K562 (cell line): ENCODE data around the gene MVD. TPM values are rescaled to one million over a fixed set of nuclear protein-coding genes. Genes with fewer than 3 reads are reported as not detected.

ENCODE experiments used
- ATAC-seq: fragments of 200-7000 bp; cut with Tn5 transposase; 3 replicates; pipeline ENCODE4 v1.9.1; 2020; ENCODE audit warnings: moderate library complexity
- BruUV-seq: library from RNA; stranded (reverse); fragments of 400-500 nt; replicated peaks from 2 replicates; lab custom pipeline; 2021; lab: Mats Ljungman, UMichigan
- CTCF ChIA-PET: fragments of 300-600 bp; formaldehyde crosslinking; extraction: SDS; loops from one replicate; lab custom pipeline; 2021; ENCODE audit warnings: low intra/inter-chr PET ratio; lab: Yijun Ruan, JAX
- POLR2A ChIA-PET: fragments of 300-600, 350-650 bp; sonication (Branson Sonifier 250); formaldehyde crosslinking; extraction: SDS; loops from one replicate; lab custom pipeline; 2021; ENCODE audit warnings: antibody characterized with exemption, inconsistent platforms; lab: Yijun Ruan, JAX
- DNase-seq, 4 experiments: peaks; one replicate each; pipeline versions ENCODE4 v3.0.0 to v3.0.0-alpha.2; 2011 to 2018; ENCODE audit warnings: low spot score in 3 of 4, mixed read lengths in 3 of 4; ENCODE audit errors: extremely low read depth in 1 of 4
- FAIRE-seq: peaks from 2 replicates; lab custom pipeline; 2011; peaks lifted over from hg19 to GRCh38; lab: Jason Lieb, UNC
- H2AFZ ChIP-seq: 2 replicates; pipeline ENCODE4 v1.6.0; 2011; ENCODE audit warnings: low read depth, low read length, control low read depth, inconsistent platforms
- H3K27ac ChIP-seq: fragments of 200-600 bp; 3 replicates; pipeline ENCODE4 v1.8.0; 2011; ENCODE audit warnings: low read depth, mild to moderate bottlenecking, control low read depth, inconsistent platforms, low read length, moderate library complexity, mixed read lengths; ENCODE audit errors: extremely low read depth
- H3K27me3 ChIP-seq, 2 experiments: fragments of 300-600 bp in 1 of 2; 2 replicates in 1 of 2; 3 replicates in 1 of 2; pipeline versions ENCODE4 v1.6.0 to v1.8.0; 2011; ENCODE audit warnings: inconsistent platforms in 2 of 2, low read length in 2 of 2, mild to moderate bottlenecking in 1 of 2, mixed read lengths in 1 of 2, moderate library complexity in 1 of 2; ENCODE audit not compliant: control insufficient read depth in 2 of 2, insufficient read depth in 2 of 2
- H3K36me3 ChIP-seq: fragments of 300-600 bp; 3 replicates; pipeline ENCODE4 v1.8.0; 2011; ENCODE audit warnings: mild to moderate bottlenecking, low read length, inconsistent platforms; ENCODE audit not compliant: control insufficient read depth, insufficient read depth
- H3K4me1 ChIP-seq, 2 experiments: fragments of 200-600 bp in 1 of 2; replicated peaks in 1 of 2; 2 replicates in 1 of 2; 3 replicates in 1 of 2; pipeline versions ENCODE4 v1.5.1 to v1.8.0; 2011; ENCODE audit warnings: inconsistent platforms in 2 of 2, low read length in 2 of 2, mild to moderate bottlenecking in 1 of 2, mixed read lengths in 1 of 2, moderate library complexity in 1 of 2; ENCODE audit not compliant: control insufficient read depth in 2 of 2, insufficient read depth in 2 of 2
- H3K4me2 ChIP-seq: 2 replicates; pipeline ENCODE4 v1.6.1; 2011; ENCODE audit warnings: low read length, control low read depth, inconsistent platforms, mixed read lengths; ENCODE audit not compliant: insufficient read depth
- H3K4me3 ChIP-seq: fragments of 200-600 bp; sonication (generic), shearing (Covaris generic); 2 replicates; pipeline ENCODE4 v1.5.1; 2016; ENCODE audit warnings: control low read depth, inconsistent platforms
- H3K79me2 ChIP-seq: fragments of 200-600 bp; 3 replicates; pipeline ENCODE4 v1.8.0; 2011; ENCODE audit warnings: low read length, inconsistent platforms; ENCODE audit not compliant: control insufficient read depth, insufficient read depth
- H3K9ac ChIP-seq, 2 experiments: 2 replicates each; pipeline versions ENCODE4 v1.6.0 to v1.6.1; 2011; ENCODE audit warnings: low read depth in 2 of 2, low read length in 2 of 2, control low read depth in 1 of 2, inconsistent platforms in 1 of 2, mild to moderate bottlenecking in 1 of 2, mixed read lengths in 1 of 2; ENCODE audit not compliant: insufficient read depth in 1 of 2
- H3K9me1 ChIP-seq: one replicate; pipeline ENCODE4 v1.6.0; 2011; ENCODE audit warnings: inconsistent platforms, mild to moderate bottlenecking, low read length, moderate library complexity; ENCODE audit not compliant: control insufficient read depth, insufficient read depth
- H3K9me3 ChIP-seq: replicated peaks from 2 replicates; pipeline ENCODE4 v1.5.1; 2011; ENCODE audit warnings: low read depth, low read length, inconsistent platforms; ENCODE audit not compliant: control insufficient read depth, insufficient read depth
- H4K20me1 ChIP-seq: replicated peaks from 2 replicates; pipeline ENCODE4 v1.6.1; 2011; ENCODE audit warnings: low read length, inconsistent platforms, mixed read lengths; ENCODE audit not compliant: control insufficient read depth, insufficient read depth
- CHD1 ChIP-seq: fragments of 200-600 bp; sonication (generic); IDR thresholded peaks from one replicate; pipeline ENCODE4 v1.6.1; 2012; ENCODE audit warnings: mild to moderate bottlenecking, moderate library complexity, low read length, inconsistent platforms
- ERF ChIP-seq: fragments of 450-650 bp; formaldehyde crosslinking; IDR thresholded peaks from 2 replicates; pipeline ENCODE4 v1.4.0; 2020; ENCODE audit warnings: mild to moderate bottlenecking, mixed read lengths
- KDM1A ChIP-seq, 2 experiments: fragments of 450-650 bp; IDR thresholded peaks; 2 replicates each; pipeline ENCODE4 v1.6.1; 2016; ENCODE audit warnings: mild to moderate bottlenecking in 2 of 2
- KLF13 ChIP-seq: fragments of 450-650 bp; IDR thresholded peaks from 2 replicates; pipeline ENCODE4 v1.6.1; 2016; ENCODE audit warnings: missing genetic modification characterization, low read depth, mild to moderate bottlenecking, missing compliant biosample characterization, moderate library complexity, borderline replicate concordance
- RBM15 ChIP-seq: fragments of 200-400 bp; formaldehyde crosslinking; IDR thresholded peaks from 2 replicates; pipeline ENCODE4 v1.6.1; 2018; ENCODE audit warnings: mild to moderate bottlenecking, low read length, moderate library complexity; ENCODE audit not compliant: insufficient read depth
- ZNF121 ChIP-seq: sonication (generic); formaldehyde crosslinking; conservative IDR thresholded peaks from 2 replicates; pipeline ENCODE4 v1.8.0; 2022; ENCODE audit warnings: missing genetic modification reagents
- ZNF146 ChIP-seq: IDR thresholded peaks from one replicate; pipeline ENCODE4 v1.6.1; 2018; ENCODE audit warnings: missing compliant biosample characterization; ENCODE audit not compliant: unreplicated experiment
- ZNF444 ChIP-seq: fragments of 250-450 bp; sonication (Bioruptor Pico); IDR thresholded peaks from 2 replicates; pipeline ENCODE4 v1.4.0; 2020; ENCODE audit warnings: mild to moderate bottlenecking, moderate library complexity
- WGBS: fragments of 100-300 bp; shearing (Covaris generic); methylation state at CpG from one replicate; pipeline ENCODE4 v1.1.6; 2016; ENCODE audit warnings: low coverage, mixed read lengths; ENCODE audit not compliant: insufficient coverage; ENCODE audit errors: missing lambda C conversion rate; 5-methylcytosine and 5-hydroxymethylcytosine counted together
- in situ Hi-C: fragments of 300-500 bp; cut with MboI; formaldehyde crosslinking; loops from 4 replicates; pipeline ENCODE4 v1.15.0; 2018; ENCODE audit warnings: inconsistent platforms, mixed read lengths
- intact Hi-C: fragments of 100-400 bp; cut with micrococcal nuclease; formaldehyde crosslinking; loops from 2 replicates; pipeline ENCODE4 v1.14.2; 2022
- polyA plus RNA-seq, 8 experiments: library from polyadenylated mRNA; depleted of rRNA in 4 of 8; stranded (reverse) in 5 of 8; unstranded in 3 of 8; fragments of >200 nt; fragmentation: Nextera tagmentation in 2 of 8; fragmentation: Illumina TruSeq in 1 of 8; extraction: Ambion mirVana in 2 of 8; extraction: Trizol in 1 of 8; gene quantifications; 2 replicates each; pipeline versions ENCODE4 v1.2.1 to v1.2.3, GENCODE V29; 2011 to 2014; ENCODE audit warnings: inconsistent platforms in 1 of 8, missing spikeins in 1 of 8
- total RNA-seq, 7 experiments: library from RNA; depleted of rRNA in 6 of 7; stranded (reverse); fragments of >200 nt in 6 of 7; fragmentation: Illumina TruSeq in 2 of 7; extraction: Trizol in 2 of 7; gene quantifications; 2 replicates each; pipeline versions ENCODE4 v1.2.1 to v1.2.3, GENCODE V29; 2011 to 2021; ENCODE audit warnings: low replicate concordance in 1 of 7
- TF ChIP-seq, protein P1 (sequence below): fragments of 250-450 bp; sonication (Bioruptor Pico); IDR thresholded peaks from 2 replicates; pipeline ENCODE4 v1.5.0; 2021
- TF ChIP-seq, protein P2 (sequence below): IDR thresholded peaks from 2 replicates; pipeline ENCODE4 v1.6.1; 2011; ENCODE audit not compliant: insufficient read length; ENCODE audit errors: extremely low read depth
- TF ChIP-seq, protein P3 (sequence below): fragments of 450-650 bp; formaldehyde crosslinking; IDR thresholded peaks from 2 replicates; pipeline ENCODE4 v1.4.0; 2022; ENCODE audit warnings: mild to moderate bottlenecking, moderate library complexity
- TF ChIP-seq, protein P4 (sequence below): fragments of 250-450 bp; sonication (Bioruptor Pico); IDR thresholded peaks from 2 replicates; pipeline ENCODE4 v1.9.0; 2021; ENCODE audit warnings: mild to moderate bottlenecking, inconsistent platforms
- TF ChIP-seq, protein P5 (sequence below): sonication (generic); formaldehyde crosslinking; IDR thresholded peaks from 2 replicates; pipeline ENCODE4 v1.8.1; 2023; ENCODE audit warnings: mild to moderate bottlenecking, missing genetic modification reagents

The MVD gene
- total and polyA plus RNA-seq, 9 of the 15 experiments (the other 6 are each of a cell fraction or from before 2014, with no cell fraction given) = 12.2 to 141 (median 45.3) TPM

DNA sequence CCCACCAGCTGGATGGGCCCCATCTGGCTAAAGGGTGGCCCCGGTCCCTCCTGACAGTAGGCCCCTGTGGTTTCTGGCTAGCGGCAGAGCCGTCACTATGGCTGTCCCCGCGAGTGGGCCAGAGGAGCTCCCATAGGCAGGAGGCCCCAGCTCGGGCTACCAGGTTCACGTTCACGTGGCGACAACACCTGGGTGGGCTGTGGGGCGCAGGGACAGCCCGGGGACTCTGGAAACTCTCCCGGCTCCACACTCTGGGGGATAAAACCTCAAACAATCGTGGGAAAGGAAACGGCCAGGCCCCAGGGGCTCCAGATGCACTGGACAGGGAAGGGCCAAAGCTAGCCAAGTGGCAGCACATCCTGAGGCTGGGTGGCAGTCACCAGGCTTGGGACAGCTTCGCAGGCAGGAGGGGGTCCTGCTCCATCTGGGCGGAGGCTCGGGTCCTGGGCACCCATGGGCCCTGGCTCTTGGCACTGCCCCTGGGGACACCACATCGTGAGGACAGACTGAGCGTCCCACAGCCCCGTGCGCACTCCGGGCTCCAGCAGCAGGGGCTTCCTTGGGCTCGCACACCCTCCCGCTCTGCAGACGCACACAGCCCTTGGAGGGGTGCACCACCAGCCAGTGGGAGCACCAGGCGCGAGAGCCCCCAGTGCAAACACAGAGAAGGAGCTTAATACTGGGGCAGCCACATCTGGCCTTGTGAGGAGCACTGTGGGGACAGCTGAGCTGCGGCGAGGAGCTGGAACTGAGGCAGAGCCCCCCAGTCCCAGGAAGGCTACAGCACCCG is 38.9 kb upstream of the MVD start:
- no peak for FAIRE-seq
- Histone ChIP-seq H3K27me3 (no peaks in the 10 kb centered on the region), H3K9me3 (no peaks in the 10 kb centered on the region), H3K4me2 (no peak overlapping the region), H3K36me3 (peaks cover 67% of the 10 kb centered on the region; the same call in 1 of the 3 replicates), H3K4me1 (peaks cover 16 to 89% of the 10 kb centered on the region in 2 experiments), H3K4me3 (no peak overlapping the region), H3K9me1 (peaks cover 3% of the 10 kb centered on the region), H4K20me1 (peaks cover 11% of the 10 kb centered on the region; the same call in 1 of the 2 replicates), H3K79me2 (peaks cover 56% of the 10 kb centered on the region), H3K27ac (peak overlapping the region; percentile 71; the same call in 1 of the 3 replicates), H3K9ac (peak overlapping the region in 1 of 2 experiments; percentile 88; a peak in 2 of 4 replicates), H2AFZ (no peak overlapping the region)
- ChIA-PET POLR2A (interaction anchor here (0.6 to 0.9 kb wide), 6 partner anchors 9 to 106 kb away, joined by 3 to 4 read pairs (median 4); no protein-coding TSS in a partner anchor), CTCF (interaction anchor here (0.6 kb wide), 1 partner anchor 36 kb away, joined by 3 read pairs; no protein-coding TSS in a partner anchor)
- in situ Hi-C loops = no loop called here
- no peak for ATAC-seq
- WGBS = 79% methylated on average over 30 of the region's 30 CpGs
- no TSS peak for BruUV-seq
- intact Hi-C loops = no loop called here
- DNase-seq = no peak
- TF ChIP-seq KLF13 (tag) (no peak), ZNF146 (no peak), RBM15 (no peak), ERF (CRISPR knock-in tag) (no peak), ZNF444 (CRISPR knock-in tag) (no peak), ZNF121 (CRISPR knock-in tag) (no peak), CHD1 (peak; percentile 35), KDM1A (IDR thresholded peaks at IDR 0.05) (no peak)
- TF ChIP-seq, protein P1, sequence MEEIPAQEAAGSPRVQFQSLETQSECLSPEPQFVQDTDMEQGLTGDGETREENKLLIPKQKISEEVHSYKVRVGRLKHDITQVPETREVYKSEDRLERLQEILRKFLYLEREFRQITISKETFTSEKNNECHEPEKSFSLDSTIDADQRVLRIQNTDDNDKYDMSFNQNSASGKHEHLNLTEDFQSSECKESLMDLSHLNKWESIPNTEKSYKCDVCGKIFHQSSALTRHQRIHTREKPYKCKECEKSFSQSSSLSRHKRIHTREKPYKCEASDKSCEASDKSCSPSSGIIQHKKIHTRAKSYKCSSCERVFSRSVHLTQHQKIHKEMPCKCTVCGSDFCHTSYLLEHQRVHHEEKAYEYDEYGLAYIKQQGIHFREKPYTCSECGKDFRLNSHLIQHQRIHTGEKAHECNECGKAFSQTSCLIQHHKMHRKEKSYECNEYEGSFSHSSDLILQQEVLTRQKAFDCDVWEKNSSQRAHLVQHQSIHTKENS (CRISPR knock-in tag) = no peak
- TF ChIP-seq, protein P2, sequence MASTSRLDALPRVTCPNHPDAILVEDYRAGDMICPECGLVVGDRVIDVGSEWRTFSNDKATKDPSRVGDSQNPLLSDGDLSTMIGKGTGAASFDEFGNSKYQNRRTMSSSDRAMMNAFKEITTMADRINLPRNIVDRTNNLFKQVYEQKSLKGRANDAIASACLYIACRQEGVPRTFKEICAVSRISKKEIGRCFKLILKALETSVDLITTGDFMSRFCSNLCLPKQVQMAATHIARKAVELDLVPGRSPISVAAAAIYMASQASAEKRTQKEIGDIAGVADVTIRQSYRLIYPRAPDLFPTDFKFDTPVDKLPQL = no peak
- TF ChIP-seq, protein P3, sequence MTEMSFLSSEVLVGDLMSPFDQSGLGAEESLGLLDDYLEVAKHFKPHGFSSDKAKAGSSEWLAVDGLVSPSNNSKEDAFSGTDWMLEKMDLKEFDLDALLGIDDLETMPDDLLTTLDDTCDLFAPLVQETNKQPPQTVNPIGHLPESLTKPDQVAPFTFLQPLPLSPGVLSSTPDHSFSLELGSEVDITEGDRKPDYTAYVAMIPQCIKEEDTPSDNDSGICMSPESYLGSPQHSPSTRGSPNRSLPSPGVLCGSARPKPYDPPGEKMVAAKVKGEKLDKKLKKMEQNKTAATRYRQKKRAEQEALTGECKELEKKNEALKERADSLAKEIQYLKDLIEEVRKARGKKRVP (CRISPR knock-in tag) = no peak
- TF ChIP-seq, protein P4, sequence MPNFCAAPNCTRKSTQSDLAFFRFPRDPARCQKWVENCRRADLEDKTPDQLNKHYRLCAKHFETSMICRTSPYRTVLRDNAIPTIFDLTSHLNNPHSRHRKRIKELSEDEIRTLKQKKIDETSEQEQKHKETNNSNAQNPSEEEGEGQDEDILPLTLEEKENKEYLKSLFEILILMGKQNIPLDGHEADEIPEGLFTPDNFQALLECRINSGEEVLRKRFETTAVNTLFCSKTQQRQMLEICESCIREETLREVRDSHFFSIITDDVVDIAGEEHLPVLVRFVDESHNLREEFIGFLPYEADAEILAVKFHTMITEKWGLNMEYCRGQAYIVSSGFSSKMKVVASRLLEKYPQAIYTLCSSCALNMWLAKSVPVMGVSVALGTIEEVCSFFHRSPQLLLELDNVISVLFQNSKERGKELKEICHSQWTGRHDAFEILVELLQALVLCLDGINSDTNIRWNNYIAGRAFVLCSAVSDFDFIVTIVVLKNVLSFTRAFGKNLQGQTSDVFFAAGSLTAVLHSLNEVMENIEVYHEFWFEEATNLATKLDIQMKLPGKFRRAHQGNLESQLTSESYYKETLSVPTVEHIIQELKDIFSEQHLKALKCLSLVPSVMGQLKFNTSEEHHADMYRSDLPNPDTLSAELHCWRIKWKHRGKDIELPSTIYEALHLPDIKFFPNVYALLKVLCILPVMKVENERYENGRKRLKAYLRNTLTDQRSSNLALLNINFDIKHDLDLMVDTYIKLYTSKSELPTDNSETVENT = 0 out of 2 replicates have a peak, but pooled peaks have one; percentile 8
- TF ChIP-seq, protein P5, sequence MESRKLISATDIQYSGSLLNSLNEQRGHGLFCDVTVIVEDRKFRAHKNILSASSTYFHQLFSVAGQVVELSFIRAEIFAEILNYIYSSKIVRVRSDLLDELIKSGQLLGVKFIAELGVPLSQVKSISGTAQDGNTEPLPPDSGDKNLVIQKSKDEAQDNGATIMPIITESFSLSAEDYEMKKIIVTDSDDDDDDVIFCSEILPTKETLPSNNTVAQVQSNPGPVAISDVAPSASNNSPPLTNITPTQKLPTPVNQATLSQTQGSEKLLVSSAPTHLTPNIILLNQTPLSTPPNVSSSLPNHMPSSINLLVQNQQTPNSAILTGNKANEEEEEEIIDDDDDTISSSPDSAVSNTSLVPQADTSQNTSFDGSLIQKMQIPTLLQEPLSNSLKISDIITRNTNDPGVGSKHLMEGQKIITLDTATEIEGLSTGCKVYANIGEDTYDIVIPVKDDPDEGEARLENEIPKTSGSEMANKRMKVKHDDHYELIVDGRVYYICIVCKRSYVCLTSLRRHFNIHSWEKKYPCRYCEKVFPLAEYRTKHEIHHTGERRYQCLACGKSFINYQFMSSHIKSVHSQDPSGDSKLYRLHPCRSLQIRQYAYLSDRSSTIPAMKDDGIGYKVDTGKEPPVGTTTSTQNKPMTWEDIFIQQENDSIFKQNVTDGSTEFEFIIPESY (CRISPR knock-in tag) = peak; percentile 69; the same call in 1 of the 2 replicates
